B cell (primary cell): ENCODE measurements around the gene IRF9.

Experiments
- CTCF ChIP-seq: fragments of 200-600 bp; IDR thresholded peaks from one replicate; pipeline ENCODE4 v1.8.0; 2022; ENCODE audit warnings: antibody characterized with exemption, mild to moderate bottlenecking
- EZH2 ChIP-seq: IDR thresholded peaks from 2 replicates; pipeline ENCODE4 v1.6.1; 2012; ENCODE audit warnings: borderline replicate concordance, low read depth, mild to moderate bottlenecking, moderate library complexity, low read length; ENCODE audit not compliant: insufficient read depth, poor library complexity, severe bottlenecking

DNA sequence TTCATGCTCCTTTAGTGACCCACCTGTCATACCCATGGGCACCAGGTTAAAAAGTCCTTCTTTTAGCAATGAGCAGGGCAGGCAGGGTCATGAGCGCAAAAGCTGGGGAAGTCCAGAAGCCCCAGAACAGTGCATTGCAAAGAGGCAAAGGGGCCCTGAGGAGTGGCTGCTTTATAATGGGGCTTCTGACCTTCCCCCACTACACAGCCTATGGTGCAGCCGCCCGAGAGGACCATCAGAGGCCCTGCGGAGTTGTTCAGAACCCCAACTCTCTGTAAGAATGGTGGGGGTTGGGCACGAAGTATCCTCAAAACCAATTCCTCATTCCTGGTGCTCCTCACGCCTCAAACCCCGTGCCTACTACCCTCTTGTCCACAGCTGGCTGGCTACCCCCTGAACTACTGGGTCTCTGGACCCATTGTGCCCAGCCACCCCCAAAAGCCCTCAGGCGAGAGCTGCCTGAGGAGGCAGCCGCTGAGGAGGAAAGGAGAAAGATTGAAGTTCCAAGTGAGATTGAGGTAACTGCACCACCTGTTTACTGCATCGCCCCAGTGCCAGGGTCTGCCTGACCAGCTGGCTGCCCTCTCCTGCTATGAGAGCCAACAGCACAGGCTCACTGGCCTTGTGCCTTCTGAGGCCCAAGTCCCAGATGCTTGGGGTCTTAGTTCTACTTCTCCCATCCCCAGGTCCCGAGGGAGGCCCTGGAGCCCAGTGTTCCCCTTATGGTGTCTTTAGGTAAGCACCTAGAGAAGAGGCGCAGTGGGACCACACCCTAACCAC is 17.5 kb downstream of the IRF9 start:
- TF ChIP-seq CTCF (no peak), EZH2 (no peak)
